ENCODE measurements around the gene CAMK4. TPM values are rescaled to one million over a fixed set of nuclear protein-coding genes. Genes with fewer than 3 reads are reported as not detected.

CAMK4 gene
- total and polyA plus RNA-seq, 9 of the 15 experiments (the other 6 are each of a cell fraction or from before 2014, with no cell fraction given) = 0.35 TPM; not detected in 8

DNA sequence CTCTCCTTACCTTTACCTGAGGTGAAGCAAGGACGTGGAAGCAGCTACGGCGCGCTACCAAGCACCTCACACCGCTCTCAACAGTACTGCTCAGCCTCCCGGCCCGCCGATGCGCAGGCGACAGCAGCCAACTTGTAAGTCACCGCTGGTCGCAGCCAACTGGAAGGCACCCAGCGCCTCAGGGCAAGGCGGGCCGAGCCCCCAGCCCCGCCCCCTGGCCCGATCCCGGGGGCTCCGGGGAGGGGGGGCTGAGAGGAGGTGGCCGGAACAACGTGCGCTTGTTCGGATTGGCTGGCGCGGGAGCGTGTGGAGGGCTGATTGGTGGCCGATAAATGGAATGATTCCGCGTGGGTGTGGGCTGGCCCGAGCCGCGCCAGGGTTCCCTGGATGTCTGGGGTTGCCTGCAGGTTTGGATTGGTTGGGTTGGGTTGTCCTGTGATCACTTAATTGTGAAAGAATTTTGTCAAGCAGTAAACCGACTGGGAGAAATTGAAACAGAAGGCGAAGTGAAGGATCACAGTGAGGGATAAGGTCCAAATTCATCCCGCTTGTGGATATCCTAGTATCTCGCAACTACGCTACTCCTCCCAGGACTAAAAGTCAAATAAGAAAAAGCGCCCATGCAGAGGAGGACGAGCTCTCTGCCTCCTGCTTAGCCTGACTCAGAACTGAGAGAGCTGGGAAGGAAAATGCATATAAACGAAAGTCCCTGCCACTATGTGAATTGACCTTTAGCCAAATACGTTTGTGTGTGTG is 288.4 kb downstream of the CAMK4 start, which contains the start of gene STARD4 (continued):
- TF ChIP-seq RBBP5 (IDR thresholded peaks at IDR 0.05; ENCODE audit: borderline replicate concordance, insufficient read depth, low read length, poor library complexity, severe bottlenecking) = peak; percentile 85
- TF ChIP-seq ZNF217 (CRISPR knock-in tag; IDR thresholded peaks at IDR 0.05) = no peak
- TF ChIP-seq CREB1 (IDR thresholded peaks at IDR 0.05) = peak; percentile 70
- peak; percentile 79; the same call in 1 of the 2 replicates for TF ChIP-seq CREB1 (CRISPR knock-in tag; IDR thresholded peaks at IDR 0.05)
- peak; percentile 8 to 67; a peak in 2 of 4 replicates for TF ChIP-seq HDAC1 (IDR thresholded peaks at IDR 0.05)
- TF ChIP-seq, protein P1, sequence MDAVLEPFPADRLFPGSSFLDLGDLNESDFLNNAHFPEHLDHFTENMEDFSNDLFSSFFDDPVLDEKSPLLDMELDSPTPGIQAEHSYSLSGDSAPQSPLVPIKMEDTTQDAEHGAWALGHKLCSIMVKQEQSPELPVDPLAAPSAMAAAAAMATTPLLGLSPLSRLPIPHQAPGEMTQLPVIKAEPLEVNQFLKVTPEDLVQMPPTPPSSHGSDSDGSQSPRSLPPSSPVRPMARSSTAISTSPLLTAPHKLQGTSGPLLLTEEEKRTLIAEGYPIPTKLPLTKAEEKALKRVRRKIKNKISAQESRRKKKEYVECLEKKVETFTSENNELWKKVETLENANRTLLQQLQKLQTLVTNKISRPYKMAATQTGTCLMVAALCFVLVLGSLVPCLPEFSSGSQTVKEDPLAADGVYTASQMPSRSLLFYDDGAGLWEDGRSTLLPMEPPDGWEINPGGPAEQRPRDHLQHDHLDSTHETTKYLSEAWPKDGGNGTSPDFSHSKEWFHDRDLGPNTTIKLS (IDR thresholded peaks at IDR 0.05; ENCODE audit: borderline replicate concordance, low read depth) = peak; percentile 49; the same call in 1 of the 2 replicates
- peak; percentile 85; the same call in 1 of the 2 replicates for TF ChIP-seq LCOR (CRISPR knock-in tag; IDR thresholded peaks at IDR 0.05)
- peak; percentile 83 for TF ChIP-seq FOS (IDR thresholded peaks at IDR 0.05; ENCODE audit: extremely low read depth, insufficient read length)
- no peak for TF ChIP-seq NCOA2 (IDR thresholded peaks at IDR 0.05; ENCODE audit: partially characterized antibody in 2 of 2)
- TF ChIP-seq SMARCA5 (IDR thresholded peaks at IDR 0.05) = 0 out of 2 replicates have a peak, but pooled peaks have one; percentile 82
- TF ChIP-seq, protein P2, sequence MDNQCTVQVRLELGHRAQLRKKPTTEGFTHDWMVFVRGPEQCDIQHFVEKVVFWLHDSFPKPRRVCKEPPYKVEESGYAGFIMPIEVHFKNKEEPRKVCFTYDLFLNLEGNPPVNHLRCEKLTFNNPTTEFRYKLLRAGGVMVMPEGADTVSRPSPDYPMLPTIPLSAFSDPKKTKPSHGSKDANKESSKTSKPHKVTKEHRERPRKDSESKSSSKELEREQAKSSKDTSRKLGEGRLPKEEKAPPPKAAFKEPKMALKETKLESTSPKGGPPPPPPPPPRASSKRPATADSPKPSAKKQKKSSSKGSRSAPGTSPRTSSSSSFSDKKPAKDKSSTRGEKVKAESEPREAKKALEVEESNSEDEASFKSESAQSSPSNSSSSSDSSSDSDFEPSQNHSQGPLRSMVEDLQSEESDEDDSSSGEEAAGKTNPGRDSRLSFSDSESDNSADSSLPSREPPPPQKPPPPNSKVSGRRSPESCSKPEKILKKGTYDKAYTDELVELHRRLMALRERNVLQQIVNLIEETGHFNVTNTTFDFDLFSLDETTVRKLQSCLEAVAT (IDR thresholded peaks at IDR 0.05) = peak in 1 of 2 experiments; percentile 95; a peak in 3 of 4 replicates
- TF ChIP-seq HINFP (tag; conservative IDR thresholded peaks at IDR 0.05; ENCODE audit: low read depth) = no peak
- no peak for TF ChIP-seq ELF4 (CRISPR knock-in tag; IDR thresholded peaks at IDR 0.05)
- TF ChIP-seq ZNF407 (IDR thresholded peaks at IDR 0.05; ENCODE audit: low read depth) = no peak
